Endodermal cell (in vitro differentiated cells): ENCODE data around the gene RASSF8. TPM values are rescaled to one million over a fixed set of nuclear protein-coding genes. Genes with fewer than 3 reads are reported as not detected.

Experiments
- DNase-seq: peaks from one replicate; pipeline ENCODE4 v3.0.0-alpha.2; 2017
- H3K27ac ChIP-seq: 2 replicates; pipeline ENCODE4 v1.5.1; 2013; ENCODE audit warnings: mild to moderate bottlenecking, low read depth, low read length, moderate library complexity
- H3K27me3 ChIP-seq: 2 replicates; pipeline ENCODE4 v1.6.1; 2013; ENCODE audit warnings: mild to moderate bottlenecking, low read length, moderate library complexity; ENCODE audit not compliant: insufficient read depth, control insufficient read depth, poor library complexity, severe bottlenecking
- H3K36me3 ChIP-seq: 2 replicates; pipeline ENCODE4 v1.7.0; 2013; ENCODE audit warnings: mild to moderate bottlenecking, low read length, moderate library complexity; ENCODE audit not compliant: control insufficient read depth, insufficient read depth
- H3K4me1 ChIP-seq: one replicate; pipeline ENCODE4 v1.7.0; 2013; ENCODE audit warnings: low read length; ENCODE audit not compliant: control insufficient read depth, insufficient read depth
- H3K4me3 ChIP-seq: 2 replicates; pipeline ENCODE4 v1.5.1; 2013; ENCODE audit warnings: mild to moderate bottlenecking, low read length, moderate library complexity
- H3K9ac ChIP-seq: 2 replicates; pipeline ENCODE4 v1.6.1; 2013; ENCODE audit warnings: mild to moderate bottlenecking, low read length, moderate library complexity; ENCODE audit not compliant: poor library complexity, severe bottlenecking; ENCODE audit errors: extremely low read depth
- H3K9me3 ChIP-seq: 2 replicates; pipeline ENCODE4 v1.6.1; 2013; ENCODE audit warnings: mild to moderate bottlenecking, low read length, moderate library complexity; ENCODE audit not compliant: control insufficient read depth
- H3K27ac Mint-ChIP-seq: 2 replicates; pipeline ENCODE4 v1.8.0; 2020; ENCODE audit warnings: mixed read lengths
- H3K27me3 Mint-ChIP-seq: 2 replicates; pipeline ENCODE4 v1.8.0; 2021; ENCODE audit warnings: mild to moderate bottlenecking, mixed read lengths; ENCODE audit not compliant: insufficient read depth
- H3K36me3 Mint-ChIP-seq: 2 replicates; pipeline ENCODE4 v1.8.0; 2020; ENCODE audit warnings: low read depth, mixed read lengths
- H3K4me1 Mint-ChIP-seq: 2 replicates; pipeline ENCODE4 v1.8.0; 2020; ENCODE audit warnings: mixed read lengths
- H3K4me3 Mint-ChIP-seq: 2 replicates; pipeline ENCODE4 v1.8.0; 2020; ENCODE audit warnings: mild to moderate bottlenecking, moderate library complexity, mixed read lengths
- H3K9me3 Mint-ChIP-seq: 2 replicates; pipeline ENCODE4 v1.8.0; 2020; ENCODE audit warnings: mild to moderate bottlenecking, mixed read lengths
- CTCF ChIP-seq: fragments of 200-600 bp; sonication (generic); conservative IDR thresholded peaks from 2 replicates; pipeline ENCODE4 v1.5.0; 2021; ENCODE audit warnings: antibody characterized with exemption, mild to moderate bottlenecking
- WGBS, 2 experiments: methylation state at CpG; one replicate each; pipeline versions ENCODE4 v1.1.5 to v1.1.7; 2013; ENCODE audit warnings: missing lambda C conversion rate in 2 of 2, mixed read lengths in 1 of 2; ENCODE audit not compliant: insufficient coverage in 1 of 2, insufficient read length in 1 of 2; 5-methylcytosine and 5-hydroxymethylcytosine counted together
- total RNA-seq, 2 donors: library from RNA; stranded (reverse); fragmentation: NEBNext Ultra II Directional in 1 of 2; extraction: Animal tissue kit (Norgen Biotek cat#: 25700) in 1 of 2; gene quantifications; 2 replicates in 1 of 2; 3 replicates in 1 of 2; pipeline ENCODE4 v1.2.1, GENCODE V29; 2021

The RASSF8 gene
- total RNA-seq, 2 donors from 2014 or later = 87.0 to 183 TPM

- H3K9me3 Mint-ChIP-seq = no peaks in the 10 kb centered on the region
- Histone ChIP-seq H3K36me3 (no peaks in the 10 kb centered on the region), H3K27me3 (no peaks in the 10 kb centered on the region), H3K4me1 (no peaks in the 10 kb centered on the region), H3K4me3 (no peak overlapping the region), H3K9ac (no peak overlapping the region), H3K9me3 (no peaks in the 10 kb centered on the region), H3K27ac (no peak overlapping the region)
- no peak overlapping the region for H3K4me3 Mint-ChIP-seq
- H3K36me3 Mint-ChIP-seq = no peaks in the 10 kb centered on the region
- H3K27me3 Mint-ChIP-seq = no peaks in the 10 kb centered on the region
- no peak overlapping the region for H3K27ac Mint-ChIP-seq
- TF ChIP-seq CTCF = no peak
- H3K4me1 Mint-ChIP-seq = peaks cover 13% of the 10 kb centered on the region
- WGBS, 2 experiments = 92 to 99% methylated on average over 6 to 7 of the region's 7 CpGs
- DNase-seq = no peak
Observed at GRCh38 chr12:25925064-25925463, 33.4 kb upstream of the RASSF8 start.

GRCh38 chr12:25926536-25926935 is 31.9 kb upstream of the RASSF8 start:
- no peak for DNase-seq
- no peak overlapping the region for H3K27ac Mint-ChIP-seq
- Histone ChIP-seq H3K4me1 (no peaks in the 10 kb centered on the region), H3K36me3 (no peaks in the 10 kb centered on the region), H3K4me3 (no peak overlapping the region), H3K27me3 (no peaks in the 10 kb centered on the region), H3K27ac (no peak overlapping the region), H3K9ac (no peak overlapping the region), H3K9me3 (no peaks in the 10 kb centered on the region)
- H3K4me1 Mint-ChIP-seq = peaks cover 20% of the 10 kb centered on the region
- H3K4me3 Mint-ChIP-seq = no peak overlapping the region
- no peak for TF ChIP-seq CTCF
- H3K27me3 Mint-ChIP-seq = no peaks in the 10 kb centered on the region
- WGBS, 2 experiments = 92 to 93% methylated on average over 3 to 5 of the region's 5 CpGs
- H3K9me3 Mint-ChIP-seq = no peaks in the 10 kb centered on the region
- no peaks in the 10 kb centered on the region for H3K36me3 Mint-ChIP-seq

GRCh38 chr12:25929142-25929541 is 29.3 kb upstream of the RASSF8 start:
- no peaks in the 10 kb centered on the region for H3K9me3 Mint-ChIP-seq
- H3K36me3 Mint-ChIP-seq = no peaks in the 10 kb centered on the region
- Histone ChIP-seq H3K9ac (no peak overlapping the region), H3K27me3 (no peaks in the 10 kb centered on the region), H3K27ac (no peak overlapping the region), H3K9me3 (no peaks in the 10 kb centered on the region), H3K4me3 (no peak overlapping the region), H3K4me1 (no peaks in the 10 kb centered on the region), H3K36me3 (no peaks in the 10 kb centered on the region)
- no peak overlapping the region for H3K27ac Mint-ChIP-seq
- peaks cover 20% of the 10 kb centered on the region for H3K4me1 Mint-ChIP-seq
- no peak for TF ChIP-seq CTCF
- H3K4me3 Mint-ChIP-seq = no peak overlapping the region
- H3K27me3 Mint-ChIP-seq = no peaks in the 10 kb centered on the region
- 96 to 100% methylated on average over 1 of the region's 1 CpG for WGBS, 2 experiments
- no peak for DNase-seq
